D341Med (cell line): Measurements from ENCODE around the gene AGBL1.
"Not testable (repeated sequence)": the region's sequence is repeated elsewhere in the genome, so short reads cannot be mapped to it uniquely, and the experiment has no call there.

ENCODE experiments used
- DNase-seq: peaks from one replicate; pipeline ENCODE4 v3.0.0; 2012; ENCODE audit warnings: low spot score

The AGBL1 gene

DNA sequence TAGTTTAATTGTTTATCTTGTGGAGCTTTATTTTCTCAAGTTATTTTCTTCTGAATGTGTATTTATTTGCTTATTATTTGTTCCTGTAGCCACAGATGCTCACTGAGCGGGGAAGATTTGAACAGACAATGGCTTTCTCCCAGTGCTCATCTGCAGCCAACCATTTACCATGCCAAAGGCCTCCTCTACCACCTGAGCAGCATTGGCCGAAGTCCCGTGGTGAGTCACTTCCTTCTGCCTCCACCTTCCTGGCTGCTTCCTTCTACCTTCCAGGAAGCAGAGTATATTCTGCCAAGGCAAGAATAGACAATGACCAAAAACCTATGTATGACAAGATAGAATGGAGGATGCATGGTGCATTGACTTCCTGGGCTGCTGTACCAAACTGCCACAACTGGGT is 443.1 kb downstream of the AGBL1 start:
- no peak for DNase-seq

- no peak for DNase-seq
Measured at GRCh38 chr15:86526938-86527690, 447.4 kb downstream of the AGBL1 start.

GRCh38 chr15:86528094-86528493 is 448.4 kb downstream of the AGBL1 start:
- not testable (repeated sequence) for DNase-seq

DNA sequence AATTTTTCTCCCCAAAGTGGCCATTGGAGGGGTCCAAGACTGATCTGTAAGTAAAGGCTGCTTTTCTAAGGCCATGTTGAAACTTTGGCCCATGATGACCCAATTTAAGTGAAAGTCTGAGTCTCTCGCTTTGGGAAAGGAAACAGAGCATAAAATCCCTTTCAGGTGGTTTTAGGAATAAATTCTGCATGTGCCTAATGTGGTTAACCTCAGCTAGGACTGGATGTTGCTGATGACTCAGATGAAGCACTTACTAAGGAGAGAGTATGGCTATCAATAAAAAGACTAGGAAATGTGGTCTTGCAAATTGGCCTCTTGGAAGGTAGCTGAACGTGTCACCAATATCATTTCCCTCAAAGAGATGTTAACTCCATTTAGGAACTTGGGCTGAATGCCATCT is 458.5 kb downstream of the AGBL1 start:
- DNase-seq = no peak

GRCh38 chr15:86540840-86541467 is 461.3 kb downstream of the AGBL1 start:
- DNase-seq = no peak

- no peak for DNase-seq
Measured at GRCh38 chr15:86541540-86541939, 461.9 kb downstream of the AGBL1 start.

GRCh38 chr15:86550075-86550474 is 470.4 kb downstream of the AGBL1 start:
- DNase-seq = no peak

DNA sequence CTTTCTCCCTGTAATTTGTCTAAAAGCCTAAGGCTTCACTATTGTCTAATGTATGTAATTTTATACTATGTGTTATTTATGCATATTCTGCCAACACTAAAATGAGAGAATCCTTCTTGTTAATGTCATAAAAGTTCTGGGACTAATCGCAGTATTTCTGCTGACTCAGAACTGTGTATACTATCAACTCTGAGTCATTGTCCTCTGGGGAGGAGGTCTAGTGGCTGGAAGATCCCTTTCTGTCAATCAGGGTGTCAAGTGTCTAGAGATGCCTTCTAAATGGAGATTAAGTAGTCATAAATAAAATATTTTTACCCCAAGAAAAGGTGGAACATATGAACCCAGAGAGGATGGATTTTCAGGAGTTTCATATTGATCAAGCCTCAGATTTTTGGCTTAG is 473.4 kb downstream of the AGBL1 start:
- no peak for DNase-seq

DNA sequence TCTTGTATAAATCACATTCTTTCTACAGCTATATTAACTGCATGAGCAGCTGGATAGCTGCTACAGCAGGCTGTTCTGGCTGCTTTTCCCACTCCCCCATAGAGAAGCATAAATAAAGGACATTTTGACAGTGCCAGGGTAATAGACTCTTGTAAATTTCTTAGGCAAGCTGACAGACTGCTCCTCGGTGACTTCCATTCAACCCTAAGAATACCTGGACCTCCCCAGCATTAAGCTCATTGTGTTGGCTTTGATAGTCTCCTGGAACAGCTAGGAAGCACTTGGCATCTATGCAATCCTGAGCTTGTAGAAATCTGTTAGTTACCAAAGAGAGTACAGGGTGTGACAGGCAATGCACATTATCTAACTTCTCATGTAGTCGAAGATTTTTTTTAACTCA is 475.4 kb downstream of the AGBL1 start:
- no peak for DNase-seq

DNA sequence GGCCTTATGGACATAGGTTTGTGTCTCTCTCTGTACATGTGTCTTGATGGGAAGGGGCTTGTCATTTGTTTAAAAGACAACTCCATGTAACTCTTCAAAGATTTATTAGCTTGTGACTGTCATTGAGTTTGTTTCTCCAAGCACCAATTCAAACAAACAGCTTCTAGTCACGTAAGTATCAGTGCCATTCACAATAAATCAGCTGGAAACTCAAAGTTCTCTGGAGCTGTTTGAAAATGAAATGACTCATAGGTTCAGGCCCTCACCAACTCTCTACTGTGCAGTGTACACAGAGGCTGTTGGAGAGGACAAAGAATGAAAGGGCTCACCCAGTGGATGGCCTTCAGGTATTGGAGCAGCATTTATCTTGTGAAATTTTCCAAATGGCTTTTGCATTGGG is 476.3 kb downstream of the AGBL1 start:
- no peak for DNase-seq

DNA sequence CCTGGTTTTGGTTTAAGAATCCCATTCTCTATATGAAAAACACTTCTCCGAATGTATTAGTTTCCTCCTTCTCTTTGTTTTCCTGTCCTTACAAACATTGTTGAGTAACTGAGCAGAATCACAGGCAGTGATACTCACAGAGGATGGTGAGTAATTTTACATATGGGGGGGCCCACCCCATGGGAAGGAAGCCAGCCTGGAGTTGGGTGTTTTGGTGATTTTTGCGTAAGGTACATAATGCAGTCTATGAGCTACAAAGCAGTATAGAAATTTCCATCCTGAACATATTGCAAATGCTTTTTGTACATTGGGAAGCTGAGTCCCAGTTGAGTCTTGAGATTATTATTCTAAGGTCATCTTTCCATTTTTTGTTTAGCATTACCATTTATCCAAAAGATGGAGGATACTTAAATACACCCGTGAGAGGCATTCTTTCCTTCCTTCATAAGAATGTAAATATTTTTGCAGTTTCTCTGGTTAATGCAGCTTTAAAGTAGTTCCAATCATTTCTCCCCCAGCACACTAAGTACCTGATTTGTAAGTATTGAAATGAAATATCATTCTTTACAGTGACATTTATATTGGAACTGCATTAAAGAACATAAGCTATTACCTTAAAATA is 476.8 kb downstream of the AGBL1 start:
- no peak for DNase-seq

- DNase-seq = no peak
Measured at GRCh38 chr15:86557018-86557550, 477.4 kb downstream of the AGBL1 start.

GRCh38 chr15:86558252-86558651 is 478.6 kb downstream of the AGBL1 start:
- no peak for DNase-seq

DNA sequence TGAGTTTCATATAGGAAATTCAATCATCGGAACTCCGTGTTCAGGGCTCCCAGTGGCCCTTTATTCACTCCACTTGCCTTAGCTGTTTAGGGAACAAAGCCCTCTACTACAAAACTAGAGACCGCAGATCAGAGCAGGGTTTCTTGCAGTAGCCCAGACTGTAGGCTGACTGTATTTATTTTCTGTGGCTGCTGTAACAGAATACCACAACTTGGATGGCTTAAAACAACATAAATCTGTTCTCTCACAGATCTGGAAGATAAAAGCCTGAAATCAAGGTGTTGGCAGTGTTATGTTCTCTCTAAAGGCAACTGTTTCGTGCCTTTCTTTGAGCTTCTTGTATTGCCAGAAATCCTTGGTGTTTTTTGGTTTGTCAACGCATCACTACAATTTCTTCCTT is 479.0 kb downstream of the AGBL1 start:
- no peak for DNase-seq

GRCh38 chr15:86568378-86568777 is 488.7 kb downstream of the AGBL1 start:
- DNase-seq = no peak

DNA sequence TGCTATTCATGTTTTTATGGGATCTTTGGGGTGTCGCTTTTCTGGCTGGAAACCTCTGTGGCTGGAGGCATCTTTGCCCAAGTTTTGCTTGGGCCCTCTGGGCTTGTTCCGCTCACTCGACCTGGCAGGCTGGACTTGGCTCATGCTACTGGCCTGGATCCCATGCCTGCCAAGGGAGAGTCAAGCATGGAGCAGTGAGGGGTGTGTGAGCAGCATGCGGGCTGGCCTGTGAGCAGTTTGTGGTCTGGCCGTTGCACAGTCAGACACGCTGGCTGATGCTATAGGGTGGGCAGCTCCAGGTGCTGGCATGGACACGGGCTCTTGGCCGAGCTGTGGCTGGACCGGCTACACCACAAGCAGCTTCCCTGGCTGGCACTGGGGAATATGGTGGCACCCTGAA is 491.1 kb downstream of the AGBL1 start:
- no peak for DNase-seq

GRCh38 chr15:86571873-86572272 is 492.2 kb downstream of the AGBL1 start:
- no peak for DNase-seq

DNA sequence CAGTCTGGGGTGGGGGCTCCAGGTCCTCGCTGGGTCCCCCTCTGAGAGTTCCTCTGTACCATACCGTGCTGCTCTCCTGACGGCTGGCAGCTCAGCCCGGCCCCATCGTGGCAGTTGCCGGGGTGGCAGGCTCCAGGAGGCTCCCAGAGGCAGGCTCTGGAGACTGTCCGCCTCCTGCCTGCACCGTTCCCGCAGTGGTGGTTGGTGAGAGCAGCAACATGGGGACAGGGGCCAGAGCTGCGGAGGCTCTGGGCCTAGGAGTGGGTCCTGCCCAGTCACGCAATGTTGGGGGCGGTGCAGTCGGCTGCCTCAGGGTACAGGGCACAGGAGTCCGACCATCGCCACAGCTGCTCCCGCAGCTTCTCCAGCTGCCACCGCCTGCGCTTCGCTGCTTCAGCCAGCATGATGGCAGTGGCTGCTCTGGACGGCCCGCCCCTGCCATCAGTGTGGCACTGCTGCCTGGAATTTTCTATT is 492.7 kb downstream of the AGBL1 start:
- DNase-seq = no peak

- DNase-seq = no peak
Measured at GRCh38 chr15:86573476-86573875, 493.8 kb downstream of the AGBL1 start.

DNA sequence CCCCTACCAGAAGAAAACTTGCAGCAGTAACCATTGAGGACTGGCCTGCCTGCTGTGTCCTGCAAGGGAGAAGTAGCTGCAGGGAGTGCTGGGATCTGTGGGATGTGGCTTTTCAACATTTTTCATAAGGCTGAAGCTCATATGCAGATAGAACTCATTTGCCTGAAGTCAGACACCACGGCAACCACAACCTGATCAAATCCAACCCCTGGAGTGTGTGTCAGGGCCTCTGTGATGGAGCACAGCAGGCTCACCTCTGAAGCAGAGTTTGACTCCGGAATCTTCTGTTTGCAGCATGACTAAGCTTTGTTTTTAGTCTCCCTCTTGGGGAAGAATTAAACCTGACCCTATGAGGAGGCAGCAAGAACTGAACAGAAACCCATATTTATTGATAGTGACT is 508.7 kb downstream of the AGBL1 start:
- DNase-seq = no peak

DNA sequence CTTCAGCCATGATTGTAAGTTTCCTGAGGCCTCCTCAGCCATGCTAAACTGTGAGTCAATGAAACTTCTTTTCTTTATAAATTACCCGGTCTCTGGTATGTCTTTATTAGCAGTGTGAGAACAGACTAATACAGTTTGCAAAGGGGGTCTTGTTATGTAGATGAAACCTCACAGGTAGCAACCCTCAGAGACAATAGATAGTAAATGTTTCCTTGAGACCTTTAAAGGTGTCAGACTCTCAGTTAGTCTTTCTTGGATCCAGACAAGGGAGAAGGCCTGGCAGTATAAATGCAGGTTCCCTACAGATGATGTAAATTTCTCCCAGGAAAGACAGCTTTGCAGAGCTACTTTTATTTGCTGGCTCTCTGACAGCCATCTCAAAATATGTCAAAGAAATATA is 510.8 kb downstream of the AGBL1 start:
- no peak for DNase-seq

DNA sequence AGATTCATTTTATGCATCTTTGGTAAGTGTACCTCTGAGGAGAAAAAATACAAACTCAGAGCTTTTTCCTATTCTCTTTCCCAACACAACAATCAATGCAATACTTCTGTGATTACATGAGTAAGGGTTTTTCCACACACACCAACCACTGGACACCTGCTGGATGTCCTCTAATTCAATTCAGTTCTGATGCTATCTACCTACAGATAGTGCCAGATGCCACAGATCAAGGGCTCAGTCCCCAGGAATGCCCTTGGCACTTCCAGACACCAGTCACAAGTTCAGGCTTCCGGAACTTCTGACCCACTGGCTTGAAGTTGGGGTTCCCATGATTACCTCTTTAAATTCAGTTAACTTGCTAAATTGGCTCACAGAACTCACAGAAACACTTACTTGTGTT is 511.5 kb downstream of the AGBL1 start:
- no peak for DNase-seq
